T-helper 2 cell treated with Interferon-gamma antibody and Interleukin-4, amounts not matched to agents 5 μg/mL and 100 μg/mL, for 36 hours (primary cell): Measurements from ENCODE around the gene NKX6-1.

Experiments used
- DNase-seq: peaks from one replicate; pipeline ENCODE4 v3.0.0; 2021; ENCODE audit warnings: low spot score
- H3K27ac Mint-ChIP-seq: one replicate; pipeline ENCODE4 v1.8.0; 2021; ENCODE audit warnings: mild to moderate bottlenecking, mixed read lengths
- H3K27me3 Mint-ChIP-seq: one replicate; pipeline ENCODE4 v1.8.0; 2021; ENCODE audit warnings: low read depth, mixed read lengths
- H3K36me3 Mint-ChIP-seq: one replicate; pipeline ENCODE4 v1.8.0; 2021; ENCODE audit warnings: low read depth, mixed read lengths
- H3K4me1 Mint-ChIP-seq: one replicate; pipeline ENCODE4 v1.8.0; 2021; ENCODE audit warnings: low read depth, mixed read lengths
- H3K4me3 Mint-ChIP-seq: one replicate; pipeline ENCODE4 v1.8.0; 2022; ENCODE audit warnings: mild to moderate bottlenecking, moderate library complexity, mixed read lengths
- H3K9me3 Mint-ChIP-seq: one replicate; pipeline ENCODE4 v1.8.0; 2021; ENCODE audit warnings: mixed read lengths

The NKX6-1 gene

DNA sequence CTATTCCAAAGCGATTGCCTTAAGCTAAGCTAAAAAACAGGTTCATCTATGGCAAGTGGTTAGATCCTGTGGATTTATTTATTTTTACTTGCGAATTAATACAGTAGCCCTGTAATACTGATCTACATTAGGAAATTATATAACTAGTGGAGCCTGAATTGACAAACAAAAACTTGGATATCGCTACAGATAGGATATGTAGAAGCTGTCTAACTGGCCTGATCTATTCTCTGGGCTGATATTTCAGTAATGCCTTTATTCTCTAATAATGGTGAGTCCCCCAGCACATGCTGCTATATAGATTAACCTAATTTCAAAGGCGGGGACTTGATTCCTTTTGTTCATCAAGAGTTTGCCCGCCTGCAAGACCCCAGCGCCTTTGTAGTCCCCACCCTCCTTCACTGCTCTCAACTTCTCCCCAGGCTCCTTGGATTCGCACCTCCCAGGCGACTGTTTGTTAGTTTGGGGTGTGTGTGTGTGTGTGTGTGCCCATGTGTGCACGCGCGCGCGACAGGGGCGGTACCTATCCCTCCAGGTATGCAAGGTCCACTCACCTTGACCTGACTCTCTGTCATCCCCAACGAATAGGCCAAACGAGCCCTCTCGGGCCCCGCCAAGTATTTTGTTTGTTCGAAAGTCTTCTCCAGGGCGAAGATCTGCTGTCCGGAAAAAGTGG lies 3.8 kb downstream of the NKX6-1 start:
- Mint-ChIP-seq H3K27ac (no peak overlapping the region), H3K36me3 (no peaks in the 10 kb centered on the region), H3K4me3 (no peak overlapping the region), H3K4me1 (peaks cover 8% of the 10 kb centered on the region), H3K27me3 (peaks cover 81% of the 10 kb centered on the region), H3K9me3 (peaks cover 3% of the 10 kb centered on the region)
- DNase-seq: no peak

DNA sequence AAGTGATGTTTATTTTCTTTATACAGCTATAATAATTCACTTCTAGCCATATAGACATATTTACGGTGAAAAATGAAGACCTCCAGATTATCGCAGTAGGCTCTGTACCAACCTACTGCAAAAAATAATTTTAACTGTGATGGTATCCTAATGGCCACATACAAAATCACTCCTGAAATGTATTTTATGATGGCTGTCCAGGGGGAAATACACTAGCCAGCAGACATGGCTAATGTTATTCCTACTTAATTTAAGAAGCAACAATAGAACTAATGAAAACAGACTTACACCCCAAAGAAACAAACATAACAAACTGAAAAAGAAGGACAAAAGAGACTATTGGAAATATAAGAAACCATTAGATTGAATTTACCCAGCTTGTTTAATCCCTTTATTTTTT lies 4.6 kb downstream of the NKX6-1 start:
- H3K4me3 Mint-ChIP-seq: no peak overlapping the region
- peaks cover 3% of the 10 kb centered on the region for H3K9me3 Mint-ChIP-seq
- H3K27ac Mint-ChIP-seq: no peak overlapping the region
- H3K4me1 Mint-ChIP-seq: peaks cover 8% of the 10 kb centered on the region
- no peaks in the 10 kb centered on the region for H3K36me3 Mint-ChIP-seq
- no peak for DNase-seq
- peaks cover 80% of the 10 kb centered on the region for H3K27me3 Mint-ChIP-seq

DNA sequence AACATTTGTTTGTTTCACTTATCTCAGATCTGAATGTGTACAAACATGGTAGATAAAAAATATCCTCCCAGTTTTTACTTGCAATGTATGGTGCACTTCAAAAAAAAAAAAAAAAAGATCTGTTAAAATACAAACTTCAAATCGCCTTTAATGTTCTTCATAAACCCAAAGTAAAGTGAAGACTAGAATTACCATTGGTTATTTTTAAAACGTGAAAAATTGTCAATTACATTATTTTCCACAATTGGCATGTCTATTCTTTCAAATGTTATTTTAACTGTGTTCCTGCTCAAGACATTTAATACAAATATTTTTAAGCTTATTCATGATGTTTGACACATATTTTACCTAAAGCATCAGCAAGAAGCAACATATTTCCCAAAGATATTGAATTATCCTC lies 5.0 kb downstream of the NKX6-1 start:
- H3K36me3 Mint-ChIP-seq: no peaks in the 10 kb centered on the region
- peaks cover 81% of the 10 kb centered on the region for H3K27me3 Mint-ChIP-seq
- H3K4me3 Mint-ChIP-seq: no peak overlapping the region
- peaks cover 3% of the 10 kb centered on the region for H3K9me3 Mint-ChIP-seq
- no peak overlapping the region for H3K27ac Mint-ChIP-seq
- peaks cover 6% of the 10 kb centered on the region for H3K4me1 Mint-ChIP-seq
- DNase-seq: no peak

DNA sequence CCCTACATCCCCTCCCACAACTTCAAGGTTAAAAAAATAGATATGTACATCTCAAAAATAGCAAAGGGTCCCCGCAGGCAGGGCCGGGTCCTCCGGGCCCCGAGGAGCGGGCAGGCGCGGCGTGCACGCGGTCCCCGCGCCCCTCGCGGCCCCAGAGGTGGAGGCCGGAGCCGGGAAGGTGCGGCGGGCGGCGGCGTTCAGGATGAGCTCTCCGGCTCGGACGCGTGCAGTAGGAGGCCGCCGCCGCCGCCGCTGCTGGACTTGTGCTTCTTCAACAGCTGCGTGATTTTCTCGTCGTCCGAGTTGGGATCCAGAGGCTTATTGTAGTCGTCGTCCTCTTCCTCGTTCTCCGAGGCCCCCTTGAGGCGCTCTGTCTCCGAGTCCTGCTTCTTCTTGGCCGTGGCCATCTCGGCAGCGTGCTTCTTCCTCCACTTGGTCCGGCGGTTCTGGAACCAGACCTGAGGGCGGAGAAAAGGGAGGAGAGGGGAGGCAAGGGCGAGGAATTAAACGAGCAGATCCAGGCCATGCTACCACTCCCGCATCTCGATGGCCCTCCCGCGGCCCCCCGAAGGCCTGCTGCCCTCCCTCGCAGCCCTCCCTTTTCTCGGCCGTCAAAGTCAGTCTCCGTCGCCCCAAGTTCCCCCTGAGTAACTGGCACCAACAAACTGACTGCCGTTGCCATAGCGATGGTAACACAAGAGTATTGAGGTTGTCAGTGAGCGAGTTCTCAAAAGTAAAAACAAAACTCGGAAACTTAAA lies 5.8 kb downstream of the NKX6-1 start:
- no peak for DNase-seq
- H3K36me3 Mint-ChIP-seq: no peaks in the 10 kb centered on the region
- H3K27me3 Mint-ChIP-seq: peaks cover 78% of the 10 kb centered on the region
- H3K27ac Mint-ChIP-seq: no peak overlapping the region
- H3K4me3 Mint-ChIP-seq: peak overlapping the region; percentile 12
- H3K9me3 Mint-ChIP-seq: peaks cover 3% of the 10 kb centered on the region
- H3K4me1 Mint-ChIP-seq: no peaks in the 10 kb centered on the region

DNA sequence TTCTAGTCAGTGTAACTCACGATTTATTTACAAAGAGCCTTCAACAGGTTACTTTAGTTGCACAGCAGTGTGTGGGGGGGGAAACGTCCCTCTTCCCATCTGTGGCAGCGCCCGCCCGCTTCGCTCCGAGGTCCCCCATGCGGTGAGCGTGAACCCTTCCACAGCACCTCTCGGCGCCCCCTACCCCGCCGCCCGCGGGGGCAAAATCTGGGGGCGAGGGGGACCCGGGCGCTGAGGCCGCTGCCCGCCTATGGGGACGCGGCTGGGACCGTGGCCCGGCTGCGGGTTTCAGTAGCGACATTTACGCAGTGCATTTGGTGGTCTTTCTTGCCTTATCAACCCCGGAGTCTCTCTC lies 6.4 kb downstream of the NKX6-1 start:
- H3K4me3 Mint-ChIP-seq: no peak overlapping the region

DNA sequence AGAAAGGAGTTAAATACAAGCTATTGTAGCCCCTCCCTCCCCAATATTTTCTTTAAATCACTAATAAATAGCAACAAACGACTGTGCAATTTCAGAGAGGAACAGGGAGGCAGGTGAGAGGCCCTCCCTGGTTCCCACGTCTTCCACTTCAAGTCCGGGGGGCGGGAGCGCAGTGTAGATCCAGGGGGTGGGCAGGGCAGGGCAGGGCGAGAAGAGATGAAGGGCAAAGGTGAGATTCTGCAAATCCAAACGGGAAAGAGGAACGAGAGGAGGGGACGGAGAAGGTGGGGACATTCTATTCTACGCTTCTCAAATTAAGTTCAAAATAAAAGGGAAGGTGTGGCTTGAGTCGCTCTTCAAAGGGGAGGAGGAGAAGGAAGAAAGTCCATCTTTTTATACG lies 6.8 kb downstream of the NKX6-1 start:
- no peaks in the 10 kb centered on the region for H3K4me1 Mint-ChIP-seq
- H3K4me3 Mint-ChIP-seq: no peak overlapping the region
- peaks cover 3% of the 10 kb centered on the region for H3K9me3 Mint-ChIP-seq
- DNase-seq: no peak
- H3K27ac Mint-ChIP-seq: no peak overlapping the region
- no peaks in the 10 kb centered on the region for H3K36me3 Mint-ChIP-seq
- peaks cover 82% of the 10 kb centered on the region for H3K27me3 Mint-ChIP-seq

More for the DNA sequence above, 6.4 kb downstream of the NKX6-1 start:
- H3K4me1 Mint-ChIP-seq: no peaks in the 10 kb centered on the region
- no peak overlapping the region for H3K27ac Mint-ChIP-seq
- peaks cover 81% of the 10 kb centered on the region for H3K27me3 Mint-ChIP-seq
- peaks cover 3% of the 10 kb centered on the region for H3K9me3 Mint-ChIP-seq
- H3K36me3 Mint-ChIP-seq: no peaks in the 10 kb centered on the region
- no peak for DNase-seq

DNA sequence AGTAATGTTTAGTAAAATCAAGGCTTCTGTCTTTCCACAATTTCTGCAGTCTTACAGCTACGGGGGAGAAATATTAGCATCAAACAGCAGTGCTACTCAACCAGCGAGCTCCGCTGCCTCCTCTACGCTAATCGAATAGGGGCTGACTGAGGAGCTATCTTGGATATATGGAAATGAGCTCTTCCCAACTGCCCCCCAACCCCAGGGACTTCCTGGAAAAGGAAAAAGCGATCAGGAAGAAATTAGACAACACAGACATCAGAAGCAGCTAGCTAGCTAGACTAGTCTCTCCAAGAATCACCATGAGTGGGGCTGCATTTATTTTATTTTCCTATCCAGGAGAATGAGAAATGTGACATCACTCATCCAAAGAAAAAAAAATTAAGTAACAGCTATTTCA lies 7.6 kb downstream of the NKX6-1 start:
- H3K36me3 Mint-ChIP-seq: no peaks in the 10 kb centered on the region
- H3K9me3 Mint-ChIP-seq: peaks cover 3% of the 10 kb centered on the region
- no peaks in the 10 kb centered on the region for H3K4me1 Mint-ChIP-seq
- H3K27me3 Mint-ChIP-seq: peaks cover 82% of the 10 kb centered on the region
- no peak overlapping the region for H3K27ac Mint-ChIP-seq
- no peak overlapping the region for H3K4me3 Mint-ChIP-seq
- DNase-seq: no peak

DNA sequence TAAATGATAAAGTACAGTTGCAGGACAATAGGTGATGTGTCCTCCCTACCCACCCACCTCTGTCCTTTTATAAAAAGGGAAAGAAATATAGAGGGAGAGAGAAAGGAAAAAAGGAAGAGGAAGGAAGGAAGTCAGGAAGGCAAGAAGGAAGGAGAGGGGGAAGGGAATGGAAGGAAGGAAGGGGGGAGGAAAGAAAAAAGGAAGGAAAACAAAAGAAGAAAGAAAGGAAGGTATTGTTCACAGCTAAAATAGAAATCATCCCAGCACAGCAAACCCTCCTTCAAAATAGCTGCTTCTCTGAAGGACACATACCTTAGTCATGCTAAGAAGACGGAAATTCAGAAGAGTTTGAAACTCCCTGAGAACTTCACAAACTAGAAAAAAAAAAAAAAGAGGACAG lies 8.4 kb downstream of the NKX6-1 start:
- H3K36me3 Mint-ChIP-seq: no peaks in the 10 kb centered on the region
- no peak overlapping the region for H3K27ac Mint-ChIP-seq
- H3K9me3 Mint-ChIP-seq: peaks cover 2% of the 10 kb centered on the region
- no peaks in the 10 kb centered on the region for H3K4me1 Mint-ChIP-seq
- peaks cover 81% of the 10 kb centered on the region for H3K27me3 Mint-ChIP-seq
- no peak overlapping the region for H3K4me3 Mint-ChIP-seq
- DNase-seq: no peak

DNA sequence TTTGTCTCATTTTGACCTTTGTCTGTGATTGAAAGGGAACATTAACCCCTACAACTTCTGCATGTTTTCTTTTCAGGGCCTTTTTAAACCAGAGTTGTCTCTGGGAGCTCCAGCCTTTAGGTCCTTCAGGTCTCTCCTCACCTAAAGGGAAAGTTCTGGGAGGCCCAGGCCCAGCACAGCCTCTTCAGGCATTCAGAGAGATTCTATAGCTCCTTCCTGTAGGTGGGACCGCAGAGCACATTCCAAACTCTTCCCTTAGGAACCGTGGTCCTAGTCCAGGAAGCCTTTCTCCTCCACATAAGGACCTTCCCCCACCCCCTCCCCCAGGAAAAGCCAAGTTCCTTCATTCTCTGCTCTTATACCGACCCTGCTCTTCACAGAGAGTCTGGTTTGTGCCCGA lies 14.9 kb downstream of the NKX6-1 start:
- H3K4me1 Mint-ChIP-seq: peaks cover 4% of the 10 kb centered on the region
- H3K36me3 Mint-ChIP-seq: peaks cover 3% of the 10 kb centered on the region
- no peak overlapping the region for H3K4me3 Mint-ChIP-seq
- no peak overlapping the region for H3K27ac Mint-ChIP-seq
- no peak for DNase-seq
- H3K9me3 Mint-ChIP-seq: peaks cover 3% of the 10 kb centered on the region
- H3K27me3 Mint-ChIP-seq: peaks cover 83% of the 10 kb centered on the region

DNA sequence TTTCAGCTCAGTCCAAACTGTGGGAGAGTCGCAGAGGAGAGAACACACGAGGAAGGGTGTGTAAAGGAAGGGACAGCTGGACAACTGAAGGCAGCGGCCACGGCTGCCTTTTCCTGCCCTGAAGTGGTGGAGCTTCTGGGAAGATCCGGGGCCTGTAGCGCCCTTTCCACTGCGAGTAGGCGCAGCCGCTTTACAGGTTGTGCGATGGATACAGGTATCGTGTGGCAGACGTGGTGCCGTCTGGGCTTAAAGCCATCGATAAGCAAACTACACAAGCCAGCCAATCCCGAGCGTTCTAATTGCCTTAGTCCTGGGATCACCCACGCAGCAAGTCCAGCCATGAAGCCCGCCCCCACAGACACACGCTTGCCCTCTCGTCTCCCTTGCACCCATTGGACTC lies 15.4 kb downstream of the NKX6-1 start:
- Mint-ChIP-seq H3K4me1 (peaks cover 4% of the 10 kb centered on the region), H3K27me3 (peaks cover 85% of the 10 kb centered on the region), H3K36me3 (peaks cover 3% of the 10 kb centered on the region), H3K27ac (no peak overlapping the region), H3K9me3 (peaks cover 3% of the 10 kb centered on the region), H3K4me3 (no peak overlapping the region)
- DNase-seq: no peak

DNA sequence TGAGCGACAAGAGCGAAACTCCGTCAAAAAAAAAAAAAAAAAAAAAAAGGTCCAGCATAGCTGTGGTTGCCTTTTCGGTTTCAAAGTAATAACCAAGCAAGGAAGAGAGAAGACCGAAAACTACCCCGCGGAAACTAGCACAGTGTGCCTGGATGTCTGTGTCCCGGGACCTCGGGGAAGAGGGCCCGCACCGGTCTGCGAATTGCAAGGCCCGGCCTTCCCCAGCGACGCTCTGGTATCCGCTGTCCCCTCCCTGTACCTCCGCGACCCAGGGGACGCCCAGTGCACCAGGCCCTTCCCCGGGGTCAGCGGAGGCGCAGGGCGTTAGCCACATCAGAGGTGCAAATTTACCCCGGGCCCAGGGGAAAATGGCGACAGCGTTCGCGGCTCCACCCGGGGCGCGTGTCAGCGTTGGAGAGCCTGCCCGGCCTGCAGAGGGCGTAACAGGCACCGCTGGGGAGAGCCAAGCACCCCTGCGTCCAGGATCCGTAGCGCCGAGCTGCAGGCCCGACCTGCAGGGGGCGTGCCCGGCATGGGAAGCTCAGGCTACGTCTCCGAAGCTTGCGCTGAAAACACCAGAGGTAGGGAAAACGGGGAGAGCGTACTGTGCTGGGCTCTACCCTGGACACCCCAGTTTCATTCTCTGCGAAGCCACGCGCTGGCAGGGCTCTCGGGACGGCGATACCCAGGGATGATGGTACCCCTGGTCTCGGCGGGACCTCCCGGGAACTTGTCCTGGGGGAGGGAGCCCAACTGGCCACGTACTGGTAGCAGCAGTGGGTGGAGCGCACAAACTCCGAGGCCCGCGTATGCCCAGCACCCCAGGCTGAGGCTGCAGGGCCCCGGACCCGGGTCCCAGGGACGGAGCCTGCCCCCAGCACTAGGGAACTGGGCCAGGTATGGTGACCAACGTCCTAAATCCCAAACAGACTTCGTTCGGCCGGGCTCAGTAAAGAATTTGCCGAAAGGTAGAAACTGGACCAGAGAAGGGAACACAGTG lies 16.2 kb downstream of the NKX6-1 start:
- Mint-ChIP-seq H3K27ac (no peak overlapping the region), H3K36me3 (peaks cover 3% of the 10 kb centered on the region), H3K27me3 (peaks cover 87% of the 10 kb centered on the region), H3K4me1 (peaks cover 4% of the 10 kb centered on the region), H3K4me3 (no peak overlapping the region), H3K9me3 (peaks cover 3% of the 10 kb centered on the region)
- DNase-seq: no peak

DNA sequence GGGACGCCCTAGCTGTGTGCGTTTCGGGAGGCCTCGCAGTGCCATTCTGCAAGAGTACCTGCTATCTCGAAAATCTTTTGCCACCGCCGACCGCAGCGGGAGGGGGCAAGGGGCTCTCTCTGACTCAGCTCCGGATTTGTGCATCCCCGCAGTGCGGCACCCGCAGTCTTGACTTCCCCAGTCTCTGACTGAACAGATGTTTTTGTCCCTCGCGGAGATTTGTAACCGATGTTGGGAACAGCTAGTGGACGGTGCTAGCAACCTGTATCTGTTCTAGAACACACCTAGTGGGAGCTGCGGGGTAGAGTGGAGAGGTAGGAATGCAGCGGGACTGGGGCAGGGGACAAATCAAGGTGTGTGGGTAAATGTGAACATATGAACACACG lies 17.2 kb downstream of the NKX6-1 start:
- H3K27ac Mint-ChIP-seq: peak overlapping the region; percentile 55
- peak overlapping the region; percentile 56 for H3K4me3 Mint-ChIP-seq
- H3K36me3 Mint-ChIP-seq: peaks cover 3% of the 10 kb centered on the region
- H3K27me3 Mint-ChIP-seq: peaks cover 86% of the 10 kb centered on the region
- DNase-seq: no peak
- peaks cover 3% of the 10 kb centered on the region for H3K9me3 Mint-ChIP-seq
- H3K4me1 Mint-ChIP-seq: peaks cover 4% of the 10 kb centered on the region

DNA sequence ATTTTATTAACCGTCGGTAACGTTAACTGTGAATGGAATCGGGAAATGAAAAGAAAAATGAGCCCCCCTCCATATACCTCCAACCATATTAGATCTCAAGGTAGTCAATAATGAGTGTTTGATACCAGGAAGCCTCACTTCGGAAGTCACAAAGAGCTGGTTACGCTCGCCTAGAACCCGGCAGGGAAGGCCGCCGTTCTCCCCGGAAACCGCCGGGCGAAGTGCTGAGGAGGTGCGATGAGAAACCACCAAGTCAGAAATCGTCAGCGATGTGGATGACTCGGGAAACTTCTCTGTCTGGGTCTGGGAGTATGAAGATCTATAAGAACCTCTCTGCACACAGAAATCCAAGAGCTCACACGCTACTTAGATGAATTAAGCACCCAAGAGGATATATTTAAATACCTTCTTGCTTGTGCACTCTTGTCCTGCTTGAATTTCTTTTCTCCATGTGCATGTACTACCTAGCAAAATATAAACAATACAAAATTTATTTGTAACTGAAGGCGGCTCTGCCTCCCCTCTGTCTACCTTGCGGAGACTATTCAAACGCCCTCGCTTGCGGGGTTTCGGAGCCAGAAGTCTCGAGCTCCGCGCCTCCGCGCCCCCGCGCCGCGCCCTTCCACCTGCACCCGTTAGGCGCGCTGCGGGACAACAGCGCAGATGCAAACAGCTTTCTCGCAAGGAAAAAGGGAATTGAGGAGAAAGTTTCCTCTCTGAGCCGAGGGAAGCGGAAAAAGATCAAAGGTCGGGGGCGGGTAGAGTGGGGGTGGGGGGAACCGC lies 17.8 kb downstream of the NKX6-1 start:
- no peak for DNase-seq
- Mint-ChIP-seq H3K27me3 (peaks cover 80% of the 10 kb centered on the region), H3K4me3 (no peak overlapping the region), H3K36me3 (peaks cover 3% of the 10 kb centered on the region), H3K4me1 (peaks cover 4% of the 10 kb centered on the region), H3K9me3 (peaks cover 3% of the 10 kb centered on the region), H3K27ac (no peak overlapping the region)
